ENCODE data around the gene LRRC32.

Gene LRRC32

DNA sequence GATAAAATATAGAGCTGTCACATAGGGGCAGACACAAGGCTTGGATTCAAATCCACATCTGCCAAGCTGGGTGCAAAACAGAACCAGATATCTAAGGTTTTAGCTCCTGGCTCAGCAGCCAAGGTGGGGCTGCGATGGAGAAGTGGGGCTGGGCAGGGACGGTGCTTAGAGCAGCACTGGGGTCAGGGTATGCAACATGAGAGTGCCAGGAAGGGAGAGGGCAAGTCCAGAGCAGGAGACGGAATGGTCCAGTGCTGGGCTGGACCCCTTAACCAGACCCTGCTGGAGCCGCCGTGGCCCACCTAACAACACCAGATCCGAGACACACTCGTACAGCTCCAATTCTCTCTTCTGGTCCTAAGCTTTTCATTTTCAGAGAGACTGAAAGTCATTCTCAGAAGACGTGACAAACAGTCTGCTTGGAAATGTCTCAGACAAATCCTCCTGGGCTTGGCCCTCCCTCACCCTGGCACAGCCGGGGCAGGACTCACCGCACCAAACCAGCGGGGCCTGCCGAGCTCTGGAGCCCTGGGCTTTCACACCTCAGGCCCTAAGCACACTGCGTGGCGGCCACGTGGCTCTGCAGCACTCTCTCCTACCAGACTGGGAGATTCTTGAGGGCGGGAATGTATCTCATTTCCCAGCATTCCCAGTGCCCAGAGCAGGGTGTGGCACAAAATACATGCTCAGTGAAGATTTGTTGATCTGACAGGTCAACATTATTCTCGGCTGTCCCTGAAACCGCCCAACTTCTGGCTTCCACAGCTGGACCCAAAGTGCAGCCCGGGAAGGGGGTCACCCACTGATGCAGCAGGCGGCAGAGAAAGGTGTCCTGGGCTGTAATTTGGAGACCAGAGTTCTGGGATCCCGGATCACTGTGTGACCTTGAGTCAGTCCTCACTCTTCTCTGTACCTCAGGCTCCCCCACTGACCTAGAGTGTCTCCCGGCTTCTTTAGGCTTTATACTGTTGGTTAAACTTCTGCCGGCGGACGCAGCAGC lies 11.6 kb downstream of the LRRC32 start:
- H3K27me3 ChIP-seq (ENCODE audit: insufficient read depth, low read length, poor library complexity, severe bottlenecking) = no peaks in the 10 kb centered on the region
- no peaks in the 10 kb centered on the region for H3K79me2 ChIP-seq (ENCODE audit: insufficient read depth, low read length)
- no peaks in the 10 kb centered on the region for H3K36me3 ChIP-seq (ENCODE audit: insufficient read depth, low read length)
- H3K4me2 ChIP-seq (ENCODE audit: low read depth, low read length, poor library complexity, severe bottlenecking) = peak overlapping the region; percentile 8
- H3K9me3 ChIP-seq (ENCODE audit: insufficient read depth, low read depth, low read length) = no peaks in the 10 kb centered on the region
- H3K9ac ChIP-seq (ENCODE audit: low read depth, low read length, poor library complexity, severe bottlenecking) = no peak overlapping the region
- no peaks in the 10 kb centered on the region for H3F3A ChIP-seq (ENCODE audit: low read depth)
- no peak overlapping the region for H2AFZ ChIP-seq (ENCODE audit: low read length)
- TF ChIP-seq CTCF (conservative IDR thresholded peaks at IDR 0.05; ENCODE audit: low read length) (no peak), EZH2phosphoT487 (IDR thresholded peaks at IDR 0.05; ENCODE audit: borderline replicate concordance) (no peak)
- no peaks in the 10 kb centered on the region for H3K9me2 ChIP-seq (replicated peaks; ENCODE audit: low read depth, low read length)
- no peaks in the 10 kb centered on the region for H4K20me1 ChIP-seq (ENCODE audit: insufficient read depth, low read length, poor library complexity, severe bottlenecking)
- H3K4me1 ChIP-seq (ENCODE audit: insufficient read depth, low read length, poor library complexity, severe bottlenecking) = peaks cover 12% of the 10 kb centered on the region
- no peak overlapping the region for H3K4me3 ChIP-seq (ENCODE audit: low read length, poor library complexity, severe bottlenecking)

DNA sequence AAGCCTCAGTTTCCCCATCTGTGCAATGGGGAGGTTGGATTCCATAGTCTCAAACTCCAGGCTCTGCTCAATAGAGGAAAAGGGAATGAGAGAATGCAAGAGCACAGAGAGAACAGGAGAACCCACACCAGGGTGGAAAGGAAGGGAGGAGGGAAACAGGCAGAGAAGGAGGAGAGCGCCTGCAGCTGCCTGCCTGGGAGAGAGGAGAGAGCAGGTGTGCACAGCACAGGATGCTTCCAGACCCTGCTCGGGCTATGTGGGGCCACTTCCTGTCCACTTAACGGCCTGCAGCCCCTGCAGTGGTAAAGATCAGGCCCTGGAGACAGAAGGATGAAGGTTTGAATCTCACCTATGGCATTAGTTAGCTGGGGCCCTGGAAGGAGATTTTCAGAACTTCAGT lies 12.3 kb downstream of the LRRC32 start:
- Histone ChIP-seq H3K27me3 (ENCODE audit: insufficient read depth, low read length, poor library complexity, severe bottlenecking) (no peaks in the 10 kb centered on the region), H3K4me1 (ENCODE audit: insufficient read depth, low read length, poor library complexity, severe bottlenecking) (peaks cover 11% of the 10 kb centered on the region), H3K9me2 (replicated peaks; ENCODE audit: low read depth, low read length) (no peaks in the 10 kb centered on the region), H3K4me2 (ENCODE audit: low read depth, low read length, poor library complexity, severe bottlenecking) (peak overlapping the region; percentile 8), H3K9me3 (ENCODE audit: insufficient read depth, low read depth, low read length) (no peaks in the 10 kb centered on the region), H3K79me2 (ENCODE audit: insufficient read depth, low read length) (no peaks in the 10 kb centered on the region), H3K4me3 (ENCODE audit: low read length, poor library complexity, severe bottlenecking) (no peak overlapping the region), H2AFZ (ENCODE audit: low read length) (no peak overlapping the region), H3K36me3 (ENCODE audit: insufficient read depth, low read length) (no peaks in the 10 kb centered on the region), H4K20me1 (ENCODE audit: insufficient read depth, low read length, poor library complexity, severe bottlenecking) (no peaks in the 10 kb centered on the region), H3F3A (ENCODE audit: low read depth) (no peaks in the 10 kb centered on the region), H3K9ac (ENCODE audit: low read depth, low read length, poor library complexity, severe bottlenecking) (no peak overlapping the region)
- no peak for TF ChIP-seq EZH2phosphoT487 (IDR thresholded peaks at IDR 0.05; ENCODE audit: borderline replicate concordance)
- no peak for TF ChIP-seq CTCF (conservative IDR thresholded peaks at IDR 0.05; ENCODE audit: low read length)

GRCh38 chr11:76657187-76658170 lies 13.1 kb downstream of the LRRC32 start:
- Histone ChIP-seq H3K27me3 (ENCODE audit: insufficient read depth, low read length, poor library complexity, severe bottlenecking) (no peaks in the 10 kb centered on the region), H3F3A (ENCODE audit: low read depth) (no peaks in the 10 kb centered on the region), H3K9me3 (ENCODE audit: insufficient read depth, low read depth, low read length) (no peaks in the 10 kb centered on the region), H3K9me2 (replicated peaks; ENCODE audit: low read depth, low read length) (no peaks in the 10 kb centered on the region), H3K36me3 (ENCODE audit: insufficient read depth, low read length) (no peaks in the 10 kb centered on the region), H3K4me3 (ENCODE audit: low read length, poor library complexity, severe bottlenecking) (no peak overlapping the region), H2AFZ (ENCODE audit: low read length) (no peak overlapping the region), H3K9ac (ENCODE audit: low read depth, low read length, poor library complexity, severe bottlenecking) (no peak overlapping the region), H3K4me1 (ENCODE audit: insufficient read depth, low read length, poor library complexity, severe bottlenecking) (peaks cover 11% of the 10 kb centered on the region), H4K20me1 (ENCODE audit: insufficient read depth, low read length, poor library complexity, severe bottlenecking) (no peaks in the 10 kb centered on the region), H3K4me2 (ENCODE audit: low read depth, low read length, poor library complexity, severe bottlenecking) (peak overlapping the region; percentile 8), H3K79me2 (ENCODE audit: insufficient read depth, low read length) (no peaks in the 10 kb centered on the region)
- TF ChIP-seq CTCF (conservative IDR thresholded peaks at IDR 0.05; ENCODE audit: low read length) (no peak), EZH2phosphoT487 (IDR thresholded peaks at IDR 0.05; ENCODE audit: borderline replicate concordance) (no peak)
